GM12878 (cell line): ENCODE data around the gene JUND. TPM values are rescaled to one million over a fixed set of nuclear protein-coding genes. Genes with fewer than 3 reads are reported as not detected.

Source experiments
- ATAC-seq: fragments of 200-7000 bp; cut with Tn5 transposase; 3 replicates; pipeline ENCODE4 v1.9.1; 2020; ENCODE audit warnings: mild to moderate bottlenecking, moderate library complexity
- BruUV-seq: library from RNA; stranded (reverse); fragments of 400-500 nt; replicated peaks from 2 replicates; lab custom pipeline; 2021; lab: Mats Ljungman, UMichigan
- CTCF ChIA-PET: fragments of 300-600 bp; sonication (Branson Sonifier 250); formaldehyde crosslinking; extraction: SDS; loops from one replicate; lab custom pipeline; 2021; ENCODE audit warnings: inconsistent platforms; lab: Yijun Ruan, JAX
- POLR2A ChIA-PET: fragments of 350-600 bp; formaldehyde crosslinking; extraction: SDS; loops from one replicate; lab custom pipeline; 2021; ENCODE audit warnings: inconsistent platforms; lab: Charles Lee
- RAD21 ChIA-PET: fragments of 300-600 bp; sonication (Branson Sonifier 250); formaldehyde crosslinking; loops from one replicate; lab custom pipeline; 2023; ENCODE audit warnings: antibody characterized with exemption; ENCODE audit not compliant: unreplicated experiment; lab: Charles Lee
- SMC1A ChIA-PET: fragments of 300-600 bp; sonication (Branson Sonifier 250); formaldehyde crosslinking; loops from one replicate; lab custom pipeline; 2023; ENCODE audit not compliant: unreplicated experiment, uncharacterized antibody; lab: Charles Lee
- DNase-seq: peaks from one replicate; pipeline ENCODE4 v3.0.0-alpha.2; 2011; ENCODE audit warnings: low read depth, low spot score
- FAIRE-seq: peaks from 3 replicates; lab custom pipeline; 2011; peaks lifted over from hg19 to GRCh38; lab: Jason Lieb, UNC
- H2AFZ ChIP-seq: 2 replicates; pipeline ENCODE4 v1.6.0; 2011; ENCODE audit warnings: low read depth, low read length, control low read depth; ENCODE audit not compliant: control insufficient read depth
- H3K27ac ChIP-seq: 2 replicates; pipeline ENCODE4 v1.5.1; 2011; ENCODE audit warnings: control low read depth; ENCODE audit not compliant: control insufficient read depth, insufficient read depth
- H3K27me3 ChIP-seq, 2 experiments: replicated peaks in 1 of 2; 2 replicates each; pipeline versions ENCODE4 v1.6.0 to v1.6.1; 2011; ENCODE audit warnings: low read length in 1 of 2; ENCODE audit not compliant: control insufficient read depth in 2 of 2, insufficient read depth in 2 of 2
- H3K36me3 ChIP-seq, 2 experiments: 2 replicates each; pipeline ENCODE4 v1.5.1; 2011; ENCODE audit warnings: low read length in 1 of 2; ENCODE audit not compliant: control insufficient read depth in 2 of 2, insufficient read depth in 2 of 2
- H3K4me1 ChIP-seq: 2 replicates; pipeline ENCODE4 v1.6.1; 2011; ENCODE audit warnings: mild to moderate bottlenecking, low read length, moderate library complexity, mixed read lengths; ENCODE audit not compliant: control insufficient read depth, insufficient read depth
- H3K4me2 ChIP-seq: 2 replicates; pipeline ENCODE4 v1.6.0; 2011; ENCODE audit warnings: control low read depth; ENCODE audit not compliant: control insufficient read depth, insufficient read depth
- H3K4me3 ChIP-seq: fragments of 200-600 bp; sonication (generic); 2 replicates; pipeline ENCODE4 v1.5.1; 2016
- H3K79me2 ChIP-seq: 2 replicates; pipeline ENCODE4 v1.6.0; 2011; ENCODE audit warnings: low read length; ENCODE audit not compliant: control insufficient read depth, insufficient read depth
- H3K9ac ChIP-seq: 2 replicates; pipeline ENCODE4 v1.8.0; 2011; ENCODE audit warnings: low read length, control low read depth, mixed read lengths; ENCODE audit not compliant: control insufficient read depth, insufficient read depth
- H3K9me3 ChIP-seq: replicated peaks from 3 replicates; pipeline ENCODE4 v1.5.1; 2011; ENCODE audit warnings: mild to moderate bottlenecking, low read length; ENCODE audit not compliant: control insufficient read depth, insufficient read depth
- H4K20me1 ChIP-seq: 2 replicates; pipeline ENCODE4 v1.6.0; 2011; ENCODE audit not compliant: control insufficient read depth, insufficient read depth
- CEBPB ChIP-seq, 2 experiments: fragments of 150-350 bp in 1 of 2; IDR thresholded peaks; 2 replicates each; pipeline ENCODE4 v1.6.1; 2012 to 2014; ENCODE audit warnings: low read depth in 2 of 2, low read length in 2 of 2, borderline replicate concordance in 1 of 2, inconsistent platforms in 1 of 2
- DPF2 ChIP-seq: fragments of 450-650 bp; IDR thresholded peaks from 2 replicates; pipeline ENCODE4 v1.6.1; 2017; ENCODE audit warnings: mild to moderate bottlenecking
- EGR1 ChIP-seq, 2 experiments: IDR thresholded peaks; 1 replicate in 1 of 2; 2 replicates in 1 of 2; pipeline ENCODE4 v1.6.1; 2011 to 2012; ENCODE audit warnings: low read depth in 2 of 2, low read length in 2 of 2, borderline replicate concordance in 1 of 2, mild to moderate bottlenecking in 1 of 2, moderate library complexity in 1 of 2
- FOXK2 ChIP-seq: fragments of 450-650 bp; IDR thresholded peaks from 2 replicates; pipeline ENCODE4 v1.6.1; 2017; ENCODE audit warnings: mild to moderate bottlenecking, moderate library complexity
- GABPA ChIP-seq: IDR thresholded peaks from 2 replicates; pipeline ENCODE4 v1.6.1; 2014; ENCODE audit warnings: antibody characterized with exemption, low read depth, mild to moderate bottlenecking, inconsistent platforms
- MEF2A ChIP-seq: IDR thresholded peaks from 2 replicates; pipeline ENCODE4 v1.6.1; 2011; ENCODE audit warnings: low read depth, mild to moderate bottlenecking, low read length, moderate library complexity; ENCODE audit not compliant: insufficient read depth
- NR2F1 ChIP-seq: fragments of 450-650 bp; conservative IDR thresholded peaks from 2 replicates; pipeline ENCODE4 v1.6.1; 2017; ENCODE audit warnings: mild to moderate bottlenecking
- POLR2A ChIP-seq: IDR thresholded peaks from 2 replicates; pipeline ENCODE4 v1.6.1; 2011; ENCODE audit warnings: low read depth, mild to moderate bottlenecking, low read length
- POLR2AphosphoS5 ChIP-seq: IDR thresholded peaks from 2 replicates; pipeline ENCODE4 v1.6.1; 2011; ENCODE audit warnings: mild to moderate bottlenecking, low read length, inconsistent platforms
- TAF1 ChIP-seq: IDR thresholded peaks from 2 replicates; pipeline ENCODE4 v1.6.1; 2011; ENCODE audit warnings: mild to moderate bottlenecking, low read depth, low read length, borderline replicate concordance
- TARDBP ChIP-seq: IDR thresholded peaks from 2 replicates; pipeline ENCODE4 v1.6.1; 2016; ENCODE audit warnings: borderline replicate concordance
- WGBS: methylation state at CpG from one replicate; pipeline ENCODE4 v1.1.6; 2016; ENCODE audit warnings: low lambda C conversion rate; ENCODE audit not compliant: insufficient replicate concordance, insufficient coverage; ENCODE audit errors: missing lambda C conversion rate; 5-methylcytosine and 5-hydroxymethylcytosine counted together
- in situ Hi-C: fragments of 300-500 bp; cut with MboI; formaldehyde crosslinking; loops from 9 replicates; pipeline ENCODE4 v1.14.3; 2018; ENCODE audit warnings: mixed read lengths
- intact Hi-C: fragments of 100-400 bp; cut with micrococcal nuclease; formaldehyde crosslinking; loops from one replicate; pipeline ENCODE4 v1.14.2; 2022; ENCODE audit not compliant: unreplicated experiment
- polyA plus RNA-seq, 11 experiments: library from polyadenylated mRNA; depleted of rRNA in 4 of 11; unstranded in 6 of 11; stranded (reverse) in 5 of 11; fragments of >200 nt; fragmentation: Nextera tagmentation in 4 of 11; fragmentation: Illumina TruSeq in 1 of 11; extraction: Ambion mirVana in 4 of 11; extraction: Trizol in 1 of 11; gene quantifications; 1 replicate in 1 of 11; 2 replicates in 10 of 11; pipeline versions ENCODE4 v1.2.1 to v1.2.3, GENCODE V29; 2011 to 2016; ENCODE audit warnings: inconsistent platforms in 2 of 11, missing spikeins in 2 of 11, low read depth in 1 of 11
- total RNA-seq, 4 experiments: library from RNA; depleted of rRNA in 3 of 4; stranded (reverse); fragments of >200 nt in 3 of 4; fragmentation: Illumina TruSeq in 1 of 4; extraction: Trizol in 1 of 4; gene quantifications; 2 replicates each; pipeline versions ENCODE4 v1.2.1 to v1.2.3, GENCODE V29; 2013 to 2021
- TF ChIP-seq, protein P1 (sequence below): fragments of 450-650 bp; IDR thresholded peaks from 2 replicates; pipeline ENCODE4 v1.6.1; 2017; ENCODE audit warnings: mild to moderate bottlenecking
- TF ChIP-seq, protein P2 (sequence below): IDR thresholded peaks from 2 replicates; pipeline ENCODE4 v1.6.1; 2011; ENCODE audit warnings: borderline replicate concordance, low read depth, mild to moderate bottlenecking, moderate library complexity, low read length; ENCODE audit not compliant: insufficient read depth, poor library complexity, severe bottlenecking
- TF ChIP-seq, protein P3 (sequence below): fragments of 450-650 bp; IDR thresholded peaks from 2 replicates; pipeline ENCODE4 v1.6.1; 2017; ENCODE audit warnings: mild to moderate bottlenecking, moderate library complexity
- TF ChIP-seq, protein P4 (sequence below): IDR thresholded peaks from 2 replicates; pipeline ENCODE4 v1.6.1; 2011; ENCODE audit warnings: low read depth, low read length, improper control_type of control experiment, borderline replicate concordance

The JUND gene
- total and polyA plus RNA-seq, 10 of the 15 experiments (the other 5 are each of a cell fraction or from before 2014, with no cell fraction given) = 7.4 to 164 (median 18.8) TPM

DNA sequence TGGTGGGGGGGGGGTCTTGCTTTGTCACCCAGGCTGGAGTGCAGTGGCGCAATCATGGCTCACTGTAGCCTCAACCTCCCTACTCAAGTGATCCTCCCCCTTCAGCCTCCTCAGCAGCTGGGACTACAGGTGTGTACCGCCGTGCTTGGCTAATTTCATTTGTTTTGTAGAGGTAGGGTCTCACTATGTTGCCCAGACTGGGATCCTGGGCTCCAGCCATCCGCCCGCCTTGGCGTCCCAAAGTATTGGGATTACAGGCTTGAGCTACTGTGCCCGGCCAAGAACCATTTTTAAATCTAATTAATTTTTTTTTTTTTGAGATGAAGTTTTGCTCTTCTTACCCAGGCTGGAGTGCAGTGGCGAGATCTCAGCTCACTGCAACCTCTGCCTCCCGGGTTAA is 18.2 kb upstream of the JUND start (continued):
- TF ChIP-seq, protein P1, sequence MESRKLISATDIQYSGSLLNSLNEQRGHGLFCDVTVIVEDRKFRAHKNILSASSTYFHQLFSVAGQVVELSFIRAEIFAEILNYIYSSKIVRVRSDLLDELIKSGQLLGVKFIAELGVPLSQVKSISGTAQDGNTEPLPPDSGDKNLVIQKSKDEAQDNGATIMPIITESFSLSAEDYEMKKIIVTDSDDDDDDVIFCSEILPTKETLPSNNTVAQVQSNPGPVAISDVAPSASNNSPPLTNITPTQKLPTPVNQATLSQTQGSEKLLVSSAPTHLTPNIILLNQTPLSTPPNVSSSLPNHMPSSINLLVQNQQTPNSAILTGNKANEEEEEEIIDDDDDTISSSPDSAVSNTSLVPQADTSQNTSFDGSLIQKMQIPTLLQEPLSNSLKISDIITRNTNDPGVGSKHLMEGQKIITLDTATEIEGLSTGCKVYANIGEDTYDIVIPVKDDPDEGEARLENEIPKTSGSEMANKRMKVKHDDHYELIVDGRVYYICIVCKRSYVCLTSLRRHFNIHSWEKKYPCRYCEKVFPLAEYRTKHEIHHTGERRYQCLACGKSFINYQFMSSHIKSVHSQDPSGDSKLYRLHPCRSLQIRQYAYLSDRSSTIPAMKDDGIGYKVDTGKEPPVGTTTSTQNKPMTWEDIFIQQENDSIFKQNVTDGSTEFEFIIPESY = no peak
- TF ChIP-seq MEF2A = no peak
- no peak for TF ChIP-seq EGR1 (IDR thresholded peaks at IDR 0.05; ENCODE audit: borderline replicate concordance in 1 of 2, low read depth in 2 of 2, low read length in 2 of 2)
- TF ChIP-seq, protein P2, sequence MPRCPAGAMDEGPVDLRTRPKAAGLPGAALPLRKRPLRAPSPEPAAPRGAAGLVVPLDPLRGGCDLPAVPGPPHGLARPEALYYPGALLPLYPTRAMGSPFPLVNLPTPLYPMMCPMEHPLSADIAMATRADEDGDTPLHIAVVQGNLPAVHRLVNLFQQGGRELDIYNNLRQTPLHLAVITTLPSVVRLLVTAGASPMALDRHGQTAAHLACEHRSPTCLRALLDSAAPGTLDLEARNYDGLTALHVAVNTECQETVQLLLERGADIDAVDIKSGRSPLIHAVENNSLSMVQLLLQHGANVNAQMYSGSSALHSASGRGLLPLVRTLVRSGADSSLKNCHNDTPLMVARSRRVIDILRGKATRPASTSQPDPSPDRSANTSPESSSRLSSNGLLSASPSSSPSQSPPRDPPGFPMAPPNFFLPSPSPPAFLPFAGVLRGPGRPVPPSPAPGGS = no peak
- TF ChIP-seq CEBPB (IDR thresholded peaks at IDR 0.05; ENCODE audit: borderline replicate concordance in 1 of 2, low read depth in 2 of 2, low read length in 2 of 2) = no peak
- no peak for TF ChIP-seq POLR2A
- no peak for TF ChIP-seq GABPA
- TF ChIP-seq TARDBP = no peak
- no peak for TF ChIP-seq POLR2AphosphoS5

DNA sequence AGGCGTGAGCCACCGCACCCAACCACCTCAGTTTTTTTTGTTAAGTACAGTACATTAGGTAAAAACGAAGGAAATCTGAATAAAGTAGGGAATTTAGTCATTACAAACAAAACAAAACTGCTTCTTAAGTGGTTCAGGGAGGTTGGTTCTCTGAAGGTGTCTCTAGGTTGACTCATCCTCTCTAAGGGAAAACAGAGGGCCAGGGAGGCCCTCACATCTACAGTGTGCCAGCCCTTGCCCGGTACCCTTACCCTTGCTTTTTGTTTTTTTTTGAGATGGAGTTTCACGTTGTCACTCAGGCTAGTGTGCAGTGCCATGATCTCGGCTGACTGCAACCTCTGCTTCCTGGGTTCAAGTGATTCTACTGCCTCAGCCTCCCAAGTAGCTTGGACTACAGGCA is 17.2 kb upstream of the JUND start:
- no peaks in the 10 kb centered on the region for H4K20me1 ChIP-seq
- ChIA-PET POLR2A (interaction anchor here (1.5 kb wide), 1 partner anchor 18 kb away, joined by 3 read pairs; the partner anchor contains the start of gene JUND), CTCF (no interaction called here), RAD21 (no interaction called here), SMC1A (interaction anchor here (1.0 kb wide), 1 partner anchor 23 kb away, joined by 3 read pairs; no protein-coding TSS in a partner anchor)
- no peak overlapping the region for H3K27ac ChIP-seq
- DNase-seq (no peak), FAIRE-seq (no peak), ATAC-seq (no peak)
- no peak overlapping the region for H3K9ac ChIP-seq
- intact Hi-C loops = no loop called here
- no peak overlapping the region for H3K4me2 ChIP-seq
- H2AFZ ChIP-seq = no peak overlapping the region
- peaks cover 5% of the 10 kb centered on the region for H3K79me2 ChIP-seq
- H3K27me3 ChIP-seq = no peaks in the 10 kb centered on the region; a peak in 1 of 4 replicates
- WGBS = 52% methylated on average over 6 of the region's 6 CpGs
- no peak overlapping the region for H3K4me3 ChIP-seq
- no TSS peak for BruUV-seq
- in situ Hi-C loops = no loop called here
- no peaks in the 10 kb centered on the region; the same call in 2 of the 3 replicates for H3K9me3 ChIP-seq
- no peaks in the 10 kb centered on the region for H3K36me3 ChIP-seq
- H3K4me1 ChIP-seq = peaks cover 2% of the 10 kb centered on the region; the same call in 1 of the 2 replicates
- TF ChIP-seq, protein P3, sequence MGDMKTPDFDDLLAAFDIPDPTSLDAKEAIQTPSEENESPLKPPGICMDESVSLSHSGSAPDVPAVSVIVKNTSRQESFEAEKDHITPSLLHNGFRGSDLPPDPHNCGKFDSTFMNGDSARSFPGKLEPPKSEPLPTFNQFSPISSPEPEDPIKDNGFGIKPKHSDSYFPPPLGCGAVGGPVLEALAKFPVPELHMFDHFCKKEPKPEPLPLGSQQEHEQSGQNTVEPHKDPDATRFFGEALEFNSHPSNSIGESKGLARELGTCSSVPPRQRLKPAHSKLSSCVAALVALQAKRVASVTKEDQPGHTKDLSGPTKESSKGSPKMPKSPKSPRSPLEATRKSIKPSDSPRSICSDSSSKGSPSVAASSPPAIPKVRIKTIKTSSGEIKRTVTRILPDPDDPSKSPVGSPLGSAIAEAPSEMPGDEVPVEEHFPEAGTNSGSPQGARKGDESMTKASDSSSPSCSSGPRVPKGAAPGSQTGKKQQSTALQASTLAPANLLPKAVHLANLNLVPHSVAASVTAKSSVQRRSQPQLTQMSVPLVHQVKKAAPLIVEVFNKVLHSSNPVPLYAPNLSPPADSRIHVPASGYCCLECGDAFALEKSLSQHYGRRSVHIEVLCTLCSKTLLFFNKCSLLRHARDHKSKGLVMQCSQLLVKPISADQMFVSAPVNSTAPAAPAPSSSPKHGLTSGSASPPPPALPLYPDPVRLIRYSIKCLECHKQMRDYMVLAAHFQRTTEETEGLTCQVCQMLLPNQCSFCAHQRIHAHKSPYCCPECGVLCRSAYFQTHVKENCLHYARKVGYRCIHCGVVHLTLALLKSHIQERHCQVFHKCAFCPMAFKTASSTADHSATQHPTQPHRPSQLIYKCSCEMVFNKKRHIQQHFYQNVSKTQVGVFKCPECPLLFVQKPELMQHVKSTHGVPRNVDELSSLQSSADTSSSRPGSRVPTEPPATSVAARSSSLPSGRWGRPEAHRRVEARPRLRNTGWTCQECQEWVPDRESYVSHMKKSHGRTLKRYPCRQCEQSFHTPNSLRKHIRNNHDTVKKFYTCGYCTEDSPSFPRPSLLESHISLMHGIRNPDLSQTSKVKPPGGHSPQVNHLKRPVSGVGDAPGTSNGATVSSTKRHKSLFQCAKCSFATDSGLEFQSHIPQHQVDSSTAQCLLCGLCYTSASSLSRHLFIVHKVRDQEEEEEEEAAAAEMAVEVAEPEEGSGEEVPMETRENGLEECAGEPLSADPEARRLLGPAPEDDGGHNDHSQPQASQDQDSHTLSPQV = no peak
- TF ChIP-seq, protein P4, sequence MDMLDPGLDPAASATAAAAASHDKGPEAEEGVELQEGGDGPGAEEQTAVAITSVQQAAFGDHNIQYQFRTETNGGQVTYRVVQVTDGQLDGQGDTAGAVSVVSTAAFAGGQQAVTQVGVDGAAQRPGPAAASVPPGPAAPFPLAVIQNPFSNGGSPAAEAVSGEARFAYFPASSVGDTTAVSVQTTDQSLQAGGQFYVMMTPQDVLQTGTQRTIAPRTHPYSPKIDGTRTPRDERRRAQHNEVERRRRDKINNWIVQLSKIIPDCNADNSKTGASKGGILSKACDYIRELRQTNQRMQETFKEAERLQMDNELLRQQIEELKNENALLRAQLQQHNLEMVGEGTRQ = no peak
- TF ChIP-seq FOXK2 (no peak), TAF1 (no peak), DPF2 (no peak), NR2F1 (no peak)
